GM19328 (cell line): ENCODE measurements around the gene BRPF3.
"Not testable (repeated sequence)": the region's sequence is repeated elsewhere in the genome, so short reads cannot be mapped to it uniquely, and the experiment has no call there.

ENCODE experiments used
- ATAC-seq: cut with Tn5 transposase; IDR thresholded peaks from one replicate; pipeline ENCODE4 v1.9.1; 2021; ENCODE audit warnings: mild to moderate bottlenecking, moderate library complexity; ENCODE audit not compliant: unreplicated experiment

The BRPF3 gene

GRCh38 chr6:36200154-36200891, 3.8 kb downstream of the BRPF3 start:
- ATAC-seq = no peak

- ATAC-seq = no peak
Measured at GRCh38 chr6:36200998-36201596, 4.6 kb downstream of the BRPF3 start.

GRCh38 chr6:36201612-36202011, 5.1 kb downstream of the BRPF3 start:
- no peak for ATAC-seq

GRCh38 chr6:36202101-36202500, 5.6 kb downstream of the BRPF3 start:
- ATAC-seq = no peak

GRCh38 chr6:36204068-36204753, 7.7 kb downstream of the BRPF3 start:
- no peak for ATAC-seq

- no peak for ATAC-seq
Measured at GRCh38 chr6:36207155-36207554, 10.6 kb downstream of the BRPF3 start.

GRCh38 chr6:36209606-36210005, 13.1 kb downstream of the BRPF3 start:
- no peak for ATAC-seq

- no peak for ATAC-seq
Measured at GRCh38 chr6:36210182-36210581, 13.6 kb downstream of the BRPF3 start.

- ATAC-seq = no peak
Measured at GRCh38 chr6:36210886-36211595, 14.5 kb downstream of the BRPF3 start.

- ATAC-seq = no peak
Measured at GRCh38 chr6:36216559-36216958, 20.0 kb downstream of the BRPF3 start.

- ATAC-seq = no peak
Measured at GRCh38 chr6:36217188-36217587, 20.6 kb downstream of the BRPF3 start.

GRCh38 chr6:36217946-36218345, 21.4 kb downstream of the BRPF3 start:
- no peak for ATAC-seq

GRCh38 chr6:36218516-36218915, 22.0 kb downstream of the BRPF3 start:
- not testable (repeated sequence) for ATAC-seq

GRCh38 chr6:36219081-36219480, 22.5 kb downstream of the BRPF3 start:
- no peak for ATAC-seq

GRCh38 chr6:36220226-36220625, 23.7 kb downstream of the BRPF3 start:
- ATAC-seq = no peak

GRCh38 chr6:36221674-36222073, 25.1 kb downstream of the BRPF3 start:
- no peak for ATAC-seq

GRCh38 chr6:36222924-36223323, 26.4 kb downstream of the BRPF3 start:
- no peak for ATAC-seq

- no peak for ATAC-seq
Measured at GRCh38 chr6:36223706-36224105, 27.2 kb downstream of the BRPF3 start.

GRCh38 chr6:36224918-36225461, 28.4 kb downstream of the BRPF3 start:
- ATAC-seq = no peak

- ATAC-seq = no peak
Measured at GRCh38 chr6:36226438-36227047, 30.0 kb downstream of the BRPF3 start.
